H1 (cell line): ENCODE data around the gene C9orf152.

ENCODE experiments used
- CREB1 ChIP-seq: IDR thresholded peaks from 2 replicates; pipeline ENCODE4 v1.6.1; 2012; ENCODE audit warnings: inconsistent platforms
- EP300 ChIP-seq, 2 experiments: IDR thresholded peaks; 1 replicate in 1 of 2; 2 replicates in 1 of 2; pipeline ENCODE4 v1.6.1; 2011 to 2012; ENCODE audit warnings: low read depth in 2 of 2, low read length in 2 of 2, mild to moderate bottlenecking in 2 of 2, borderline replicate concordance in 1 of 2, inconsistent platforms in 1 of 2, moderate library complexity in 1 of 2
- EZH2 ChIP-seq: fragments of 200-600 bp; sonication (generic); IDR thresholded peaks from 2 replicates; pipeline ENCODE4 v1.7.1; 2012; ENCODE audit warnings: low read depth, mild to moderate bottlenecking, moderate library complexity, low read length, inconsistent platforms; ENCODE audit not compliant: severe bottlenecking
- GTF2F1 ChIP-seq: IDR thresholded peaks from 2 replicates; pipeline ENCODE4 v1.6.1; 2012; ENCODE audit warnings: low read depth, low read length, improper control_type of control experiment, borderline replicate concordance
- HDAC2 ChIP-seq, 2 experiments: fragments of 300-600 bp in 1 of 2; sonication (generic) in 1 of 2; IDR thresholded peaks; 2 replicates each; pipeline ENCODE4 v1.6.1; 2011 to 2012; ENCODE audit warnings: low read depth in 2 of 2, low read length in 2 of 2, mild to moderate bottlenecking in 2 of 2, moderate library complexity in 2 of 2, borderline replicate concordance in 1 of 2, inconsistent platforms in 1 of 2
- POLR2AphosphoS5 ChIP-seq: IDR thresholded peaks from 2 replicates; pipeline ENCODE4 v1.6.1; 2011; ENCODE audit warnings: low read depth, low read length
- RAD21 ChIP-seq, 2 experiments: IDR thresholded peaks in 1 of 2; conservative IDR thresholded peaks in 1 of 2; 2 replicates each; pipeline ENCODE4 v1.6.1; 2011; ENCODE audit warnings: low read depth in 2 of 2, low read length in 2 of 2, improper control_type of control experiment in 1 of 2, inconsistent platforms in 1 of 2, mild to moderate bottlenecking in 1 of 2, moderate library complexity in 1 of 2
- RBBP5 ChIP-seq: IDR thresholded peaks from 2 replicates; pipeline ENCODE4 v1.7.1; 2012; ENCODE audit warnings: low read depth, mild to moderate bottlenecking, inconsistent platforms, low read length, moderate library complexity, borderline replicate concordance
- SP1 ChIP-seq: IDR thresholded peaks from 2 replicates; pipeline ENCODE4 v1.6.1; 2011; ENCODE audit warnings: low read depth, low read length
- TBP ChIP-seq: IDR thresholded peaks from 2 replicates; pipeline ENCODE4 v1.6.1; 2011; ENCODE audit warnings: low read depth, low read length, improper control_type of control experiment
- TEAD4 ChIP-seq: IDR thresholded peaks from 2 replicates; pipeline ENCODE4 v1.6.1; 2012; ENCODE audit warnings: low read depth, low read length, inconsistent platforms, mixed read lengths
- YY1 ChIP-seq: IDR thresholded peaks from 2 replicates; pipeline ENCODE4 v1.6.1; 2011; ENCODE audit warnings: low read depth, mild to moderate bottlenecking, low read length
- TF ChIP-seq, protein P1 (sequence below), 3 experiments: IDR thresholded peaks; 1 replicate in 2 of 3; 2 replicates in 1 of 3; pipeline versions ENCODE4 v1.5.1 to v1.6.1; 2011; ENCODE audit warnings: low read length in 3 of 3, mild to moderate bottlenecking in 3 of 3, inconsistent platforms in 2 of 3, low read depth in 1 of 3, moderate library complexity in 1 of 3; ENCODE audit not compliant: insufficient read depth in 1 of 3; ENCODE audit errors: control extremely low read depth in 1 of 3
- TF ChIP-seq, protein P2 (sequence below): IDR thresholded peaks from 2 replicates; pipeline ENCODE4 v1.6.1; 2012; ENCODE audit warnings: inconsistent platforms

DNA sequence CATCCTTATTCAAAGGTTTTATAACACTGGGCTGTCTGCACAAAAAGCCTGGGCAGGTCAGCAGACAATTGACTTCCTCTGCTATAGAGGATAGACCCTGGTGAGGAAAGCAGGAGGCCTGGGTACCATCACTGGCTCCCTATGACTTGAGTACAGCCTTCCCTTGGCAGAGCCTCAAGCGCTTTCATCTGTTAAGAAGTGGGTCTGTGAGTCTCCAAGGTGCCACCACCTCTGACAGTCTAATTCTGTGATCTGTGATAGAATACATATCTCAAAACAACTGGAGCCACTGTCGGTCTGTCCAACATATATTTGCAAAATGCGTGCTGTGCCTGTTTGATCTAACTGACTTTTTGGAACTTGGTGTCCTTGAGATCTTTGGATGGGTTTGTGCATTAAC is 52.2 kb downstream of the C9orf152 start:
- TF ChIP-seq, protein P1, sequence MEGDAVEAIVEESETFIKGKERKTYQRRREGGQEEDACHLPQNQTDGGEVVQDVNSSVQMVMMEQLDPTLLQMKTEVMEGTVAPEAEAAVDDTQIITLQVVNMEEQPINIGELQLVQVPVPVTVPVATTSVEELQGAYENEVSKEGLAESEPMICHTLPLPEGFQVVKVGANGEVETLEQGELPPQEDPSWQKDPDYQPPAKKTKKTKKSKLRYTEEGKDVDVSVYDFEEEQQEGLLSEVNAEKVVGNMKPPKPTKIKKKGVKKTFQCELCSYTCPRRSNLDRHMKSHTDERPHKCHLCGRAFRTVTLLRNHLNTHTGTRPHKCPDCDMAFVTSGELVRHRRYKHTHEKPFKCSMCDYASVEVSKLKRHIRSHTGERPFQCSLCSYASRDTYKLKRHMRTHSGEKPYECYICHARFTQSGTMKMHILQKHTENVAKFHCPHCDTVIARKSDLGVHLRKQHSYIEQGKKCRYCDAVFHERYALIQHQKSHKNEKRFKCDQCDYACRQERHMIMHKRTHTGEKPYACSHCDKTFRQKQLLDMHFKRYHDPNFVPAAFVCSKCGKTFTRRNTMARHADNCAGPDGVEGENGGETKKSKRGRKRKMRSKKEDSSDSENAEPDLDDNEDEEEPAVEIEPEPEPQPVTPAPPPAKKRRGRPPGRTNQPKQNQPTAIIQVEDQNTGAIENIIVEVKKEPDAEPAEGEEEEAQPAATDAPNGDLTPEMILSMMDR (IDR thresholded peaks at IDR 0.05; ENCODE audit: control extremely low read depth in 1 of 3, insufficient read depth in 1 of 3, low read depth in 1 of 3, low read length in 3 of 3) = no peak
- TF ChIP-seq RAD21 (IDR thresholded peaks at IDR 0.05 in 1 of 2, conservative IDR thresholded peaks at IDR 0.05 in 1 of 2; ENCODE audit: low read depth in 2 of 2, low read length in 2 of 2) (no peak), SP1 (no peak), POLR2AphosphoS5 (no peak), HDAC2 (IDR thresholded peaks at IDR 0.05; ENCODE audit: borderline replicate concordance in 1 of 2, low read depth in 2 of 2, low read length in 2 of 2) (no peak), EZH2 (no peak), YY1 (no peak), RBBP5 (no peak), GTF2F1 (no peak), CREB1 (no peak), TBP (no peak), TEAD4 (no peak), EP300 (IDR thresholded peaks at IDR 0.05; ENCODE audit: borderline replicate concordance in 1 of 2, low read depth in 2 of 2, low read length in 2 of 2) (no peak)
- TF ChIP-seq, protein P2, sequence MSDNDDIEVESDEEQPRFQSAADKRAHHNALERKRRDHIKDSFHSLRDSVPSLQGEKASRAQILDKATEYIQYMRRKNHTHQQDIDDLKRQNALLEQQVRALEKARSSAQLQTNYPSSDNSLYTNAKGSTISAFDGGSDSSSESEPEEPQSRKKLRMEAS = no peak
